HepG2 (cell line): ENCODE data around the gene ZNF530. TPM values are rescaled to one million over a fixed set of nuclear protein-coding genes. Genes with fewer than 3 reads are reported as not detected.

Source experiments
- ATAC-seq: fragments of 200-7000 bp; cut with Tn5 transposase; 3 replicates; pipeline ENCODE4 v1.9.1; 2020; ENCODE audit warnings: mild to moderate bottlenecking, moderate library complexity
- BruUV-seq: library from RNA; stranded (reverse); fragments of 400-500 nt; replicated peaks from 2 replicates; lab custom pipeline; 2021; lab: Mats Ljungman, UMichigan
- CTCF ChIA-PET: fragments of 300-600 bp; formaldehyde crosslinking; extraction: SDS; loops from one replicate; lab custom pipeline; 2021; ENCODE audit warnings: low total read pairs, inconsistent platforms, low intra/inter-chr PET ratio; lab: Yijun Ruan, JAX
- POLR2A ChIA-PET: fragments of 350-600 bp; sonication (Branson Sonifier 250); formaldehyde crosslinking; loops from one replicate; lab custom pipeline; 2020; ENCODE audit warnings: antibody characterized with exemption, inconsistent platforms; lab: Yijun Ruan, JAX
- DNase-seq: peaks from one replicate; pipeline ENCODE4 v3.0.0-alpha.2; 2015; ENCODE audit warnings: low spot score
- FAIRE-seq: peaks from 3 replicates; lab custom pipeline; 2011; peaks lifted over from hg19 to GRCh38; lab: Jason Lieb, UNC
- H2AFZ ChIP-seq: one replicate; pipeline ENCODE4 v1.6.1; 2011; ENCODE audit warnings: low read length, inconsistent platforms
- H3K27ac ChIP-seq: fragments of 300-600 bp; 3 replicates; pipeline ENCODE4 v1.8.0; 2011; ENCODE audit warnings: mixed run types, mild to moderate bottlenecking, mixed read lengths, low read length, inconsistent platforms; ENCODE audit not compliant: insufficient read depth; ENCODE audit errors: extremely low read length
- H3K27me3 ChIP-seq, 2 experiments: fragments of 200-600 bp in 1 of 2; 2 replicates in 1 of 2; 3 replicates in 1 of 2; pipeline versions ENCODE4 v1.6.0 to v1.8.0; 2011; ENCODE audit warnings: low read length in 2 of 2, mild to moderate bottlenecking in 2 of 2, moderate library complexity in 2 of 2, inconsistent platforms in 1 of 2; ENCODE audit not compliant: insufficient read depth in 2 of 2, control insufficient read depth in 1 of 2
- H3K36me3 ChIP-seq, 2 experiments: fragments of 200-600 bp in 1 of 2; replicated peaks in 1 of 2; 2 replicates in 1 of 2; 3 replicates in 1 of 2; pipeline versions ENCODE4 v1.5.1 to v1.8.0; 2011; ENCODE audit warnings: low read length in 2 of 2, inconsistent platforms in 1 of 2; ENCODE audit not compliant: insufficient read depth in 2 of 2, control insufficient read depth in 1 of 2
- H3K4me1 ChIP-seq: 2 replicates; pipeline ENCODE4 v1.5.1; 2012; ENCODE audit warnings: low read length, inconsistent platforms; ENCODE audit not compliant: insufficient read depth
- H3K4me2 ChIP-seq: 2 replicates; pipeline ENCODE4 v1.6.0; 2011; ENCODE audit warnings: low read depth, low read length, inconsistent platforms
- H3K4me3 ChIP-seq, 3 experiments: fragments of 200-600 bp in 1 of 3; sonication (generic), shearing (Covaris generic) in 1 of 3; replicated peaks in 1 of 3; 2 replicates each; pipeline ENCODE4 v1.5.1; 2011 to 2016; ENCODE audit warnings: low read length in 3 of 3, inconsistent platforms in 2 of 3, low read depth in 2 of 3, mild to moderate bottlenecking in 2 of 3, control low read depth in 1 of 3, mixed read lengths in 1 of 3; ENCODE audit not compliant: insufficient read depth in 1 of 3
- H3K79me2 ChIP-seq: one replicate; pipeline ENCODE4 v1.6.1; 2011; ENCODE audit warnings: low read length, inconsistent platforms; ENCODE audit not compliant: insufficient read depth
- H3K9ac ChIP-seq: 2 replicates; pipeline ENCODE4 v1.6.0; 2011; ENCODE audit warnings: mild to moderate bottlenecking, low read depth, low read length, inconsistent platforms; ENCODE audit not compliant: insufficient read depth
- H3K9me3 ChIP-seq: 2 replicates; pipeline ENCODE4 v1.5.1; 2012; ENCODE audit warnings: mild to moderate bottlenecking, low read length
- H4K20me1 ChIP-seq: 2 replicates; pipeline ENCODE4 v1.6.0; 2011; ENCODE audit warnings: inconsistent platforms, mild to moderate bottlenecking, low read length, moderate library complexity; ENCODE audit not compliant: insufficient read depth
- BRF2 ChIP-seq: sonication (generic); formaldehyde crosslinking; IDR thresholded peaks from 2 replicates; pipeline ENCODE4 v1.8.1; 2022; ENCODE audit warnings: mild to moderate bottlenecking, missing genetic modification reagents
- CENPBD1 ChIP-seq: sonication (generic); formaldehyde crosslinking; IDR thresholded peaks from 2 replicates; pipeline ENCODE4 v1.8.0; 2022; ENCODE audit warnings: missing genetic modification reagents, low read depth, mild to moderate bottlenecking, borderline replicate concordance
- HNF1B ChIP-seq: sonication (generic); formaldehyde crosslinking; IDR thresholded peaks from 2 replicates; pipeline ENCODE4 v1.5.1; 2020; ENCODE audit warnings: mild to moderate bottlenecking, moderate library complexity, missing genetic modification reagents
- HOMEZ ChIP-seq: IDR thresholded peaks from 2 replicates; pipeline ENCODE4 v1.6.1; 2016; ENCODE audit warnings: low read depth
- NFE2L2 ChIP-seq: fragments of 150-350 bp; IDR thresholded peaks from 2 replicates; pipeline ENCODE4 v1.6.1; 2014; ENCODE audit warnings: low read length
- NPAS2 ChIP-seq: sonication (generic); formaldehyde crosslinking; IDR thresholded peaks from 2 replicates; pipeline ENCODE4 v1.8.0; 2022; ENCODE audit warnings: mild to moderate bottlenecking, missing genetic modification reagents, borderline replicate concordance
- PRMT3 ChIP-seq: sonication (generic); formaldehyde crosslinking; IDR thresholded peaks from 2 replicates; pipeline ENCODE4 v1.8.1; 2022; ENCODE audit warnings: low read depth, mild to moderate bottlenecking, moderate library complexity, missing genetic modification reagents, borderline replicate concordance
- SIX1 ChIP-seq: sonication (generic); formaldehyde crosslinking; IDR thresholded peaks from 2 replicates; pipeline ENCODE4 v1.4.0; 2020; ENCODE audit warnings: missing genetic modification reagents, borderline replicate concordance
- SNAI1 ChIP-seq: sonication (generic); formaldehyde crosslinking; IDR thresholded peaks from 2 replicates; pipeline ENCODE4 v1.5.0; 2020; ENCODE audit warnings: mild to moderate bottlenecking, missing genetic modification reagents, borderline replicate concordance
- TERF1 ChIP-seq: sonication (generic); formaldehyde crosslinking; IDR thresholded peaks from 2 replicates; pipeline ENCODE4 v1.8.0; 2022; ENCODE audit warnings: mild to moderate bottlenecking, missing genetic modification reagents, moderate library complexity
- ZBTB46 ChIP-seq: sonication (generic); formaldehyde crosslinking; IDR thresholded peaks from 2 replicates; pipeline ENCODE4 v1.4.0; 2020; ENCODE audit warnings: mild to moderate bottlenecking, missing genetic modification reagents, borderline replicate concordance
- ZMYM3 ChIP-seq: sonication (generic); formaldehyde crosslinking; IDR thresholded peaks from 2 replicates; pipeline ENCODE4 v1.5.1; 2020; ENCODE audit warnings: mild to moderate bottlenecking, missing genetic modification reagents
- ZNF282 ChIP-seq: fragments of 450-650 bp; IDR thresholded peaks from 2 replicates; pipeline ENCODE4 v1.6.1; 2018; ENCODE audit not compliant: partially characterized antibody
- ZNF30 ChIP-seq: sonication (generic); formaldehyde crosslinking; IDR thresholded peaks from 2 replicates; pipeline ENCODE4 v1.5.0; 2020; ENCODE audit warnings: mild to moderate bottlenecking, missing genetic modification reagents
- ZNF432 ChIP-seq: sonication (generic); formaldehyde crosslinking; IDR thresholded peaks from 2 replicates; pipeline ENCODE4 v1.5.0; 2020; ENCODE audit warnings: missing genetic modification reagents, mild to moderate bottlenecking, borderline replicate concordance
- ZNF446 ChIP-seq: sonication (generic); formaldehyde crosslinking; IDR thresholded peaks from 2 replicates; pipeline ENCODE4 v1.5.0; 2020; ENCODE audit warnings: mild to moderate bottlenecking, missing genetic modification reagents
- WGBS: methylation state at CpG from one replicate; pipeline ENCODE4 v1.1.6; 2017; ENCODE audit warnings: low lambda C conversion rate; 5-methylcytosine and 5-hydroxymethylcytosine counted together
- in situ Hi-C: cut with HindIII; loops from 2 replicates; pipeline ENCODE4 v1.10.0; 2017; ENCODE audit warnings: low pct_unique_long_range_greater_than_20kb; ENCODE audit not compliant: extremely low pct_ligation_motif_present
- intact Hi-C: fragments of 100-400 bp; cut with micrococcal nuclease; formaldehyde crosslinking; loops from one replicate; pipeline ENCODE4 v1.10.0; 2022; ENCODE audit not compliant: unreplicated experiment
- polyA plus RNA-seq, 8 experiments: library from polyadenylated mRNA; depleted of rRNA in 3 of 8; stranded (reverse) in 7 of 8; unstranded in 1 of 8; fragments of >200 nt; fragmentation: Illumina TruSeq in 4 of 8; extraction: Trizol in 4 of 8; gene quantifications; 2 replicates each; pipeline versions ENCODE4 v1.2.1 to v1.2.3, GENCODE V29; 2011 to 2016; ENCODE audit warnings: low read depth in 4 of 8, missing spikeins in 1 of 8, mixed read lengths in 1 of 8; ENCODE audit not compliant: insufficient read depth in 1 of 8
- total RNA-seq, 5 experiments: library from RNA; depleted of rRNA; stranded (reverse); fragments of >200 nt; fragmentation: Illumina TruSeq; extraction: Trizol; gene quantifications; 2 replicates each; pipeline ENCODE4 v1.2.3, GENCODE V29; 2016; ENCODE audit warnings: low read depth in 1 of 5

Gene ZNF530
- total and polyA plus RNA-seq, 2 of the 13 experiments (the other 11 are each of a cell fraction or from before 2014, with no cell fraction given), result 1.1 to 7.8 TPM

GRCh38 chr19:57599377-57599760, 316 bp upstream of the ZNF530 start (continued):
- TF ChIP-seq HOMEZ (CRISPR knock-in tag), result no peak
- TF ChIP-seq NPAS2, result no peak
- TF ChIP-seq, all 625 proteins: peak for 6

GRCh38 chr19:57606931-57607330, 7.2 kb downstream of the ZNF530 start:
- Histone ChIP-seq H3K4me2 (no peak overlapping the region), H3K27ac (no peak overlapping the region), H3K4me1 (no peaks in the 10 kb centered on the region), H3K9me3 (no peaks in the 10 kb centered on the region), H2AFZ (no peak overlapping the region), H3K27me3 (no peaks in the 10 kb centered on the region), H4K20me1 (no peaks in the 10 kb centered on the region), H3K4me3 (no peak overlapping the region), H3K9ac (no peak overlapping the region), H3K36me3 (peaks cover 7 to 12% of the 10 kb centered on the region in 2 experiments; a peak in 3 of 5 replicates), H3K79me2 (no peaks in the 10 kb centered on the region)
- in situ Hi-C loops, result no loop called here
- BruUV-seq, result no TSS peak
- intact Hi-C loops, result no loop called here
- DNase-seq (no peak), ATAC-seq (no peak), FAIRE-seq (no peak)
- ChIA-PET CTCF (no interaction called here), POLR2A (no interaction called here)
- WGBS, result 94% methylated on average over 5 of the region's 5 CpGs
- TF ChIP-seq BRF2 (no peak), ZMYM3 (CRISPR knock-in tag) (no peak), CENPBD1 (no peak), ZNF282 (no peak), ZBTB46 (no peak), PRMT3 (no peak), HNF1B (no peak), ZNF30 (CRISPR knock-in tag) (no peak), SNAI1 (CRISPR knock-in tag) (no peak), SIX1 (no peak), ZNF446 (CRISPR knock-in tag) (no peak), NFE2L2 (no peak), ZNF432 (no peak), TERF1 (CRISPR knock-in tag) (no peak)
